ENCODE data around the gene FAM83G. TPM values are rescaled to one million over a fixed set of nuclear protein-coding genes. Genes with fewer than 3 reads are reported as not detected.

Gene FAM83G
- total and polyA plus RNA-seq, 4 donors: 2.2 to 11.9 (median 7.5) TPM

DNA sequence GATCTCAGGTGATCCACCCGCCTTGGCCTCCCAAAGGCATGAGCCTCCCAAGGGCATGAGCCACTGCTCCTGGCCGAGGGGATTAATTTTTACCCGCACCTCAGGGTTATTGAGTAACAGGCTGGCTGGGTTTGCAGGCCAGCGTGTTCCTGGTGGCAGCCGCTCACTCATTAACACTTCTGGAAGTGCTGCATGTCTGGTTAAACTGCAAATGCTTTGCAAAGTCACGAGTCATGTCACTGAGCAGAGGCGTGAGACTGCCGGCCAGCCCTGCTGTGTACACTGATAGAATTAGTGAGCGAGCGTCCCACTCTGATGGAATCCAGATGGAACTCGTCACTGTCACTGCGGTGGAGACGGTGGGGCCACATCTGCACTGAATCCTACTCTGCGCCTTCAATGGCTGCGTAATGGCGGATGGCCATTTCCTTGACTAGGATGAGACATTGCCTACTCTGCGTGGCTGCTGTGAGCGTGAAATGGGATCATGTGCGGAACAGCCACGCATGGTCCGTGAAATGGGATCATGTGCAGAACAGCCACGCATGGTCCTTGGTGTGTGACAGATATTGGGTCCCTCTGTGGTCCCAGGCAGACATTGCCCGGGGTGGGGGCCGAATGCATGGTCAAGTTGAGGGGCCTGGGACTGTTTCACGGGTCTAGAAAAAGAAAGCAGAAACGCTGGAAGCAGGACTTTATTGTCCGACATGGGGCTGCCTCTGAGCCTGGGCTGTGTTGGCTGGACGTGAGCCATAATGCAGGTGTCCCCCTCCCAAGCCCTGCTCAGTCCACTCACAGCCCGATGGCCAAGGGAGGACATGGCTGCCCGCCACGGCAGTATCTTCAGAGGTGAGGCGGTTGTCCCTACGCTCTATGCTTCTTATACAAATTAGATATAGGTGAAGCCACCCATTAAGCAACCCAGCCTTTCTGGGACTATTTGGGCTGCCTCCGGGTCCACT, 53.3 kb downstream of the FAM83G start:
- peaks cover 0 to 26% (median 9%) of the 10 kb centered on the region in 5 donors for H3K4me1 ChIP-seq (ENCODE audit: control insufficient read depth in 5 of 5, insufficient read depth in 5 of 5, low read length in 5 of 5)
- H3K27me3 ChIP-seq (ENCODE audit: control insufficient read depth in 3 of 3, insufficient read depth in 3 of 3, low read length in 2 of 3): no peaks in the 10 kb centered on the region
- DNase-seq (peak; percentile 74 to 85 (median 76)), ATAC-seq (ENCODE audit: insufficient read depth, low FRiP score) (no peak)
- TF ChIP-seq, protein P1, sequence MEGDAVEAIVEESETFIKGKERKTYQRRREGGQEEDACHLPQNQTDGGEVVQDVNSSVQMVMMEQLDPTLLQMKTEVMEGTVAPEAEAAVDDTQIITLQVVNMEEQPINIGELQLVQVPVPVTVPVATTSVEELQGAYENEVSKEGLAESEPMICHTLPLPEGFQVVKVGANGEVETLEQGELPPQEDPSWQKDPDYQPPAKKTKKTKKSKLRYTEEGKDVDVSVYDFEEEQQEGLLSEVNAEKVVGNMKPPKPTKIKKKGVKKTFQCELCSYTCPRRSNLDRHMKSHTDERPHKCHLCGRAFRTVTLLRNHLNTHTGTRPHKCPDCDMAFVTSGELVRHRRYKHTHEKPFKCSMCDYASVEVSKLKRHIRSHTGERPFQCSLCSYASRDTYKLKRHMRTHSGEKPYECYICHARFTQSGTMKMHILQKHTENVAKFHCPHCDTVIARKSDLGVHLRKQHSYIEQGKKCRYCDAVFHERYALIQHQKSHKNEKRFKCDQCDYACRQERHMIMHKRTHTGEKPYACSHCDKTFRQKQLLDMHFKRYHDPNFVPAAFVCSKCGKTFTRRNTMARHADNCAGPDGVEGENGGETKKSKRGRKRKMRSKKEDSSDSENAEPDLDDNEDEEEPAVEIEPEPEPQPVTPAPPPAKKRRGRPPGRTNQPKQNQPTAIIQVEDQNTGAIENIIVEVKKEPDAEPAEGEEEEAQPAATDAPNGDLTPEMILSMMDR (IDR thresholded peaks at IDR 0.05; ENCODE audit: control extremely low read depth, extremely low read depth): no peak
- H3K9ac ChIP-seq (ENCODE audit: insufficient read depth in 1 of 2, low read length in 2 of 2): no peak overlapping the region
- WGBS, 2 donors: 73 to 79% methylated on average over 34 of the region's 34 CpGs
- H3K4me3 ChIP-seq: no peak overlapping the region
- H3K27ac ChIP-seq (ENCODE audit: low read depth in 1 of 2, low read length in 1 of 2): no peak overlapping the region
- no peaks in the 10 kb centered on the region for H3K9me3 ChIP-seq (ENCODE audit: control insufficient read depth in 4 of 4, insufficient read depth in 3 of 4, low read length in 3 of 4)
- no peaks in the 10 kb centered on the region for H3K36me3 ChIP-seq (ENCODE audit: control insufficient read depth in 4 of 4, insufficient read depth in 4 of 4, low read length in 4 of 4)

DNA sequence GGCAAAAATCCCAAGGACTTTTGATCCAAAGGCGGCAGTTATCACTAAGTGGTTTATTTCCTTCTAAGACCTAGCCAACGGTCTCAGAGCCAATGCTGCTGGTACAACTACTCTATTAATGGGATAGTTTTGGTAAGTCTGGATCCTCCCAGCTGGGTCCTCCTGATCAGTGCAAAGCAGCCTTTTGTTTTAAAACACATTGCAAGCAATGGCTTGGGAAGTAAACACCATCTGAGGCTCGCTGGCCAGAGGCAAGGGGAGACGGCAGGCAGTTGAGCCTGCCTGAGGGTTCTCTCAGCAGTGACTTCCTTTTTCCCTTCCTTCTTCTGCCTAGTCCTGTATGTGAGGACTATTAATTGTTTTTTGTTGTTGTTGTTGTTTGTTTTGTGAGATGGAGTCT, 54.2 kb downstream of the FAM83G start:
- Histone ChIP-seq H3K27ac (ENCODE audit: low read depth in 1 of 2, low read length in 1 of 2) (no peak overlapping the region), H3K4me1 (ENCODE audit: control insufficient read depth in 5 of 5, insufficient read depth in 5 of 5, low read length in 5 of 5) (peaks cover 0 to 26% (median 9%) of the 10 kb centered on the region in 5 donors), H3K4me3 (no peak overlapping the region), H3K9ac (ENCODE audit: insufficient read depth in 1 of 2, low read length in 2 of 2) (no peak overlapping the region), H3K36me3 (ENCODE audit: control insufficient read depth in 4 of 4, insufficient read depth in 4 of 4, low read length in 4 of 4) (no peaks in the 10 kb centered on the region), H3K9me3 (ENCODE audit: control insufficient read depth in 4 of 4, insufficient read depth in 3 of 4, low read length in 3 of 4) (no peaks in the 10 kb centered on the region), H3K27me3 (ENCODE audit: control insufficient read depth in 3 of 3, insufficient read depth in 3 of 3, low read length in 2 of 3) (no peaks in the 10 kb centered on the region)
- DNase-seq (peak in 2 of 3 donors; percentile 56 to 60), ATAC-seq (ENCODE audit: insufficient read depth, low FRiP score) (no peak)
- TF ChIP-seq, protein P1 (IDR thresholded peaks at IDR 0.05; ENCODE audit: control extremely low read depth, extremely low read depth): no peak
- WGBS, 2 donors: 63 to 67% methylated on average over 4 of the region's 4 CpGs

DNA sequence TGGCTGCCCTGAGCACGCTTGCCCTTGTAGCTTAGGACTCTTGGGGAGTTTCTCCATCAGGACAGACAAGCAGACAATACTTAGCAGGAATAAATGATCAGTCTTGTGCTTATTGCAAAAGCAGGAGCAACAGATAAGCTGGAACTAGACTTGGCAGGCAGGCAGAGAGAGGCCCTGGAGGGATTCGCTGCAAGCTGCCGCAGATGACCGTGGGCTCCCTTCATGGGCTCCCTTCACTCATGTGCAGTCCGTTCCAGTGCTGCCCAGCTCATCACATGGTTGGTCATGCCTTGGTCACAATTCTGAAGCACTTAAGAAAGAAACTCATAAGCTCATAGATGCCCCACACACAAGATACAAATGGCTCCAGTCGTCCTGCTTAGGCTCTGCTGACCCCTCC, 55.0 kb downstream of the FAM83G start:
- H3K4me1 ChIP-seq (ENCODE audit: control insufficient read depth in 5 of 5, insufficient read depth in 5 of 5, low read length in 5 of 5): peaks cover 0 to 26% (median 9%) of the 10 kb centered on the region in 5 donors
- no peaks in the 10 kb centered on the region for H3K36me3 ChIP-seq (ENCODE audit: control insufficient read depth in 4 of 4, insufficient read depth in 4 of 4, low read length in 4 of 4)
- WGBS, 2 donors: 79 to 87% methylated on average over 6 of the region's 6 CpGs
- DNase-seq (peak; percentile 79 to 91 (median 80)), ATAC-seq (ENCODE audit: insufficient read depth, low FRiP score) (no peak)
- H3K9ac ChIP-seq (ENCODE audit: insufficient read depth in 1 of 2, low read length in 2 of 2): no peak overlapping the region
- H3K4me3 ChIP-seq: no peak overlapping the region
- no peaks in the 10 kb centered on the region for H3K27me3 ChIP-seq (ENCODE audit: control insufficient read depth in 3 of 3, insufficient read depth in 3 of 3, low read length in 2 of 3)
- no peaks in the 10 kb centered on the region for H3K9me3 ChIP-seq (ENCODE audit: control insufficient read depth in 4 of 4, insufficient read depth in 3 of 4, low read length in 3 of 4)
- H3K27ac ChIP-seq (ENCODE audit: low read depth in 1 of 2, low read length in 1 of 2): no peak overlapping the region
- TF ChIP-seq, protein P1 (IDR thresholded peaks at IDR 0.05; ENCODE audit: control extremely low read depth, extremely low read depth): no peak
